SK-N-SH treated with all-trans-retinoic acid at 6 μM for 48 hours (cell line): ENCODE measurements around the gene DNAAF3.

Source experiments
- ATAC-seq: fragments of 200-7000 bp; cut with Tn5 transposase; 3 replicates; pipeline ENCODE4 v1.9.1; 2020; ENCODE audit warnings: mild to moderate bottlenecking, moderate library complexity
- ARNTL ChIP-seq: fragments of 450-650 bp; formaldehyde crosslinking; IDR thresholded peaks from 2 replicates; pipeline ENCODE4 v1.5.0; 2020; ENCODE audit warnings: low read depth, mild to moderate bottlenecking, moderate library complexity, borderline replicate concordance
- BACH2 ChIP-seq: fragments of 250-450 bp; sonication (Bioruptor Pico); IDR thresholded peaks from 2 replicates; pipeline ENCODE4 v1.9.0; 2021; ENCODE audit warnings: mild to moderate bottlenecking, borderline replicate concordance
- CSDC2 ChIP-seq: fragments of 250-450 bp; sonication (Bioruptor Pico); IDR thresholded peaks from 2 replicates; pipeline ENCODE4 v1.5.0; 2020; ENCODE audit warnings: mild to moderate bottlenecking, moderate library complexity
- ESRRG ChIP-seq: fragments of 250-450 bp; sonication (Bioruptor Pico); IDR thresholded peaks from 2 replicates; pipeline ENCODE4 v1.6.1; 2021; ENCODE audit warnings: mild to moderate bottlenecking
- GLIS3 ChIP-seq: fragments of 250-450 bp; sonication (Bioruptor Pico); IDR thresholded peaks from 2 replicates; pipeline ENCODE4 v1.5.0; 2020; ENCODE audit warnings: mild to moderate bottlenecking, moderate library complexity
- ISL1 ChIP-seq: fragments of 250-450 bp; sonication (Bioruptor Pico); IDR thresholded peaks from 2 replicates; pipeline ENCODE4 v2.1.2; 2022; ENCODE audit warnings: mild to moderate bottlenecking, moderate library complexity
- PPARA ChIP-seq: fragments of 250-450 bp; sonication (Bioruptor Pico); IDR thresholded peaks from 2 replicates; pipeline ENCODE4 v1.5.0; 2020; ENCODE audit warnings: mild to moderate bottlenecking, borderline replicate concordance
- RARB ChIP-seq: fragments of 250-450 bp; sonication (Bioruptor Pico); IDR thresholded peaks from 2 replicates; pipeline ENCODE4 v1.8.0; 2021; ENCODE audit warnings: mild to moderate bottlenecking, moderate library complexity
- SNAI2 ChIP-seq: fragments of 250-450 bp; sonication (Bioruptor Pico); IDR thresholded peaks from 2 replicates; pipeline ENCODE4 v1.5.0; 2020; ENCODE audit warnings: mild to moderate bottlenecking, moderate library complexity
- TCF4 ChIP-seq: fragments of 250-450 bp; sonication (Bioruptor Pico); IDR thresholded peaks from 2 replicates; pipeline ENCODE4 v1.8.0; 2021; ENCODE audit warnings: mild to moderate bottlenecking, moderate library complexity, borderline replicate concordance
- TOX ChIP-seq: fragments of 250-450 bp; sonication (Bioruptor Pico); IDR thresholded peaks from 2 replicates; pipeline ENCODE4 v1.8.0; 2021; ENCODE audit warnings: mild to moderate bottlenecking, moderate library complexity, borderline replicate concordance
- ZC3H10 ChIP-seq: fragments of 250-450 bp; sonication (Bioruptor Pico); IDR thresholded peaks from 2 replicates; pipeline ENCODE4 v1.5.1; 2021; ENCODE audit warnings: mild to moderate bottlenecking, moderate library complexity
- ZFP30 ChIP-seq: fragments of 450-650 bp; formaldehyde crosslinking; IDR thresholded peaks from 2 replicates; pipeline ENCODE4 v1.5.0; 2022; ENCODE audit warnings: mild to moderate bottlenecking, moderate library complexity
- ZNF565 ChIP-seq: fragments of 450-650 bp; formaldehyde crosslinking; conservative IDR thresholded peaks from 2 replicates; pipeline ENCODE4 v1.5.0; 2020; ENCODE audit warnings: low read depth, mild to moderate bottlenecking, moderate library complexity
- ZNF70 ChIP-seq: fragments of 450-650 bp; formaldehyde crosslinking; IDR thresholded peaks from 2 replicates; pipeline ENCODE4 v1.5.0; 2020; ENCODE audit warnings: mild to moderate bottlenecking, moderate library complexity
- ZNF8 ChIP-seq: fragments of 450-650 bp; formaldehyde crosslinking; IDR thresholded peaks from 2 replicates; pipeline ENCODE4 v1.5.0; 2020; ENCODE audit warnings: mild to moderate bottlenecking, moderate library complexity
- TF ChIP-seq, protein P1 (sequence below): fragments of 250-450 bp; sonication (Bioruptor Pico); IDR thresholded peaks from 2 replicates; pipeline ENCODE4 v1.8.0; 2021; ENCODE audit warnings: low read depth, mild to moderate bottlenecking, moderate library complexity, borderline replicate concordance
- TF ChIP-seq, protein P2 (sequence below): fragments of 250-450 bp; sonication (Bioruptor Pico); IDR thresholded peaks from 2 replicates; pipeline ENCODE4 v1.5.1; 2021; ENCODE audit warnings: mild to moderate bottlenecking, moderate library complexity
- TF ChIP-seq, protein P3 (sequence below): fragments of 250-450 bp; sonication (Bioruptor Pico); IDR thresholded peaks from 2 replicates; pipeline ENCODE4 v1.5.1; 2020; ENCODE audit warnings: low read depth, mild to moderate bottlenecking, moderate library complexity
- TF ChIP-seq, protein P4 (sequence below): fragments of 250-450 bp; sonication (Bioruptor Pico); IDR thresholded peaks from 2 replicates; pipeline ENCODE4 v1.8.0; 2020; ENCODE audit warnings: mild to moderate bottlenecking, moderate library complexity, borderline replicate concordance
- TF ChIP-seq, protein P5 (sequence below): fragments of 250-450 bp; sonication (Bioruptor Pico); IDR thresholded peaks from 2 replicates; pipeline ENCODE4 v1.5.0; 2020; ENCODE audit warnings: mild to moderate bottlenecking, moderate library complexity

Gene DNAAF3

DNA sequence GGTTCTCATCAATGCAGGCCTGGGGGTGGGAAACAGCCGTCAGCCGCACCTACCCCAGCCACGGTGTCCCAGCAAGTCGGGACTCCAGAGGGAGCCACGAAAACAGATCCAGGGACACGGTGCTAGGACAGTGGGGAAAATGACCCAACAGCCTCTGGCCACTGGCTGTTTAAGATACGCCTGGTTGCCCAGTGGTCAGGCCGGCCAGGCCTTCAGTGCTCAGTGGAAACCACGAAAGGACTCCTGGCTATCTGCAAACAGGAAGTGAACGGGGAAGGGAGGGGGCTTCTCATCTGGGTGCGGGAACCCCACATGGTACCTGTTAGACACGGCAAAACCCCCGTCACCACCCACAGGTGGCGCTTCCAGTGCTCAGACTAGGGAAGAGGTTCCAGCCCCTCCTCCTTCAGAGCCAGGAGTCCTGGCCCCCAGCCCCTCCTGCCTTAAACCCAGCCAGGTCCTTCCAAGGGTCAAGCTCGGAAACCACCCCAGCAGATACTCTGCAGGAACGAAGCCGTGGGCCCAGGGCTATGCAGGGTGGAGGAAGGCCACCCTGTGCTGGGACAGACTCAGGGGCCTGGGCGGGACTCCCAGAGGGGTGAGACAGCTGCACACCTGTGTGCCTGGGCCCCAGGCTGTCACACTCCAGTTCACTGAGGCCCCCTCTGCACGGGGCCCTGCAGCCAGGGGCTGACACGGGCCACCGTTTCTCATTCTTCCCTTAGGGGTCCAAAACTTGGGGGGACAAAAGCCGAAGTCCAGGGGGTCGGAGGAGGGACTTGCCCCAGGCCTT, 53.4 kb downstream of the DNAAF3 start (continued):
- TF ChIP-seq RARB: no peak
- no peak for TF ChIP-seq BACH2 (CRISPR knock-in tag)
- no peak for TF ChIP-seq TCF4 (CRISPR knock-in tag)
- no peak for TF ChIP-seq CSDC2 (CRISPR knock-in tag)
- TF ChIP-seq ISL1 (CRISPR knock-in tag): no peak
- TF ChIP-seq, all 23 proteins: peak for 0

DNA sequence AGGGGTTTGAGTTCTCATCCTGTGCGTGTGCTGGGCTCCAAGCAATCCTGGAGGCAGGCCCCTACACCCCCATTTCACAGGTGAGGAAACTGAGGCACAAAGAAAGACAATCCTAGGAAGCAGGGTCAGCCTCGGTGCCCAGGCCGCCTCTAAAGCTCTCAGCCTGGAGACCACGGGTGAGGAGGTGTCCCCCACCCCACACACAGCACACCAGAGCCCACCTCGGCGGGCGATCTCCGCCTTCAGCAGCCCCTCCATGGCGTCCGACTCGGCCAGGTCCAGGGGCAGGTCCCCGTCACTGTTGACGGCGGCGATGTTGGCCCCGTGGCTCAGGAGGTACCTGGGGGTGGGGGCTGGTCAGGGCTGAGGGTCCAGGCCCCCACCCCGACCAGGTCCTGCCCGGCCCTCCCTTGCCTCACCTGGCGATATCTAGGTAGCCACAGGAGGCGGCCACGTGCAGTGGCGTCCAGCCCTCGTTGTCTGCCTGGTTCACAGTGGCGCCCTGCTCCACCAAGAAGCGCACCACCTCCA, 54.1 kb downstream of the DNAAF3 start:
- no peak for TF ChIP-seq ZNF8 (CRISPR knock-in tag)
- no peak for TF ChIP-seq ESRRG (CRISPR knock-in tag)
- TF ChIP-seq ISL1 (CRISPR knock-in tag): no peak
- no peak for TF ChIP-seq ZC3H10 (CRISPR knock-in tag)
- no peak for TF ChIP-seq SNAI2
- no peak for TF ChIP-seq ZNF70 (CRISPR knock-in tag)
- TF ChIP-seq, protein P1, sequence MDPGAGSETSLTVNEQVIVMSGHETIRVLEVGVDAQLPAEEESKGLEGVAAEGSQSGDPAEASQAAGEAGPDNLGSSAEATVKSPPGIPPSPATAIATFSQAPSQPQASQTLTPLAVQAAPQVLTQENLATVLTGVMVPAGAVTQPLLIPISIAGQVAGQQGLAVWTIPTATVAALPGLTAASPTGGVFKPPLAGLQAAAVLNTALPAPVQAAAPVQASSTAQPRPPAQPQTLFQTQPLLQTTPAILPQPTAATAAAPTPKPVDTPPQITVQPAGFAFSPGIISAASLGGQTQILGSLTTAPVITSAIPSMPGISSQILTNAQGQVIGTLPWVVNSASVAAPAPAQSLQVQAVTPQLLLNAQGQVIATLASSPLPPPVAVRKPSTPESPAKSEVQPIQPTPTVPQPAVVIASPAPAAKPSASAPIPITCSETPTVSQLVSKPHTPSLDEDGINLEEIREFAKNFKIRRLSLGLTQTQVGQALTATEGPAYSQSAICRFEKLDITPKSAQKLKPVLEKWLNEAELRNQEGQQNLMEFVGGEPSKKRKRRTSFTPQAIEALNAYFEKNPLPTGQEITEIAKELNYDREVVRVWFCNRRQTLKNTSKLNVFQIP (CRISPR knock-in tag): no peak
- no peak for TF ChIP-seq TCF4 (CRISPR knock-in tag)
- no peak for ATAC-seq

DNA sequence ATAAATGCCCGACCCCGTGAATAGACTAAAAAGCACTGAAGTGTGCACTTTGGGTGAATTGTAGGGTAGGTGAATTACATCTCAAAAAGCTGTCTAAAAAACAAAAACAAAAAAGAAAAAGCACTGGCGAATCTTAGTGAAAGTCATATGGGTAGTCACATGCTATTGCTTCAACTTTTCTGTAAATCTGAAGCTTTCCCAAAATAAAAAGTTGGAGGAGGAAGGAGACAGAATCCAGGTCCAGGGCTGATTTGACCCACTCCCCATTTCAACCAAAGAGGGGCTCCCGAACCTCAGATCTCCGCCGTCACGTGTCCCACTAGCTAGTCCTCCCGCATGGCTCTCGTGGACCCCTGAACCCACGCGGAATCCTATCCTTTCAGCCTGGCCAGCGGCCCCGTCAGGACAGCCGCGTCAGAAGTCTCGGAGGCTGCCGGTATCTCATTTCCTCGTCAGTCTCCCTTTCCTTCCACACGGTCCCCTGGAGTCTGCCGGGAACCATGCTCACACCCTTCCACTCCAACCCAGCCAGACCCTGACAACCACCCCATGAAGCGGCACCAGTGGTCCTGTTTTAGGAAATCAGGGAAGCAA, 55.1 kb downstream of the DNAAF3 start:
- TF ChIP-seq PPARA (no peak), ZNF8 (CRISPR knock-in tag) (no peak), RARB (no peak), ZC3H10 (CRISPR knock-in tag) (no peak), TCF4 (CRISPR knock-in tag) (no peak), TOX (CRISPR knock-in tag) (no peak), CSDC2 (CRISPR knock-in tag) (no peak), ZFP30 (no peak), ESRRG (CRISPR knock-in tag) (no peak), BACH2 (CRISPR knock-in tag) (no peak), SNAI2 (no peak), GLIS3 (CRISPR knock-in tag) (no peak), ZNF565 (CRISPR knock-in tag) (no peak), ARNTL (CRISPR knock-in tag) (no peak)
- TF ChIP-seq, protein P2, sequence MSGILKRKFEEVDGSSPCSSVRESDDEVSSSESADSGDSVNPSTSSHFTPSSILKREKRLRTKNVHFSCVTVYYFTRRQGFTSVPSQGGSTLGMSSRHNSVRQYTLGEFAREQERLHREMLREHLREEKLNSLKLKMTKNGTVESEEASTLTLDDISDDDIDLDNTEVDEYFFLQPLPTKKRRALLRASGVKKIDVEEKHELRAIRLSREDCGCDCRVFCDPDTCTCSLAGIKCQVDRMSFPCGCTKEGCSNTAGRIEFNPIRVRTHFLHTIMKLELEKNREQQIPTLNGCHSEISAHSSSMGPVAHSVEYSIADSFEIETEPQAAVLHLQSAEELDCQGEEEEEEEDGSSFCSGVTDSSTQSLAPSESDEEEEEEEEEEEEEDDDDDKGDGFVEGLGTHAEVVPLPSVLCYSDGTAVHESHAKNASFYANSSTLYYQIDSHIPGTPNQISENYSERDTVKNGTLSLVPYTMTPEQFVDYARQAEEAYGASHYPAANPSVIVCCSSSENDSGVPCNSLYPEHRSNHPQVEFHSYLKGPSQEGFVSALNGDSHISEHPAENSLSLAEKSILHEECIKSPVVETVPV (CRISPR knock-in tag): no peak
- TF ChIP-seq, protein P3, sequence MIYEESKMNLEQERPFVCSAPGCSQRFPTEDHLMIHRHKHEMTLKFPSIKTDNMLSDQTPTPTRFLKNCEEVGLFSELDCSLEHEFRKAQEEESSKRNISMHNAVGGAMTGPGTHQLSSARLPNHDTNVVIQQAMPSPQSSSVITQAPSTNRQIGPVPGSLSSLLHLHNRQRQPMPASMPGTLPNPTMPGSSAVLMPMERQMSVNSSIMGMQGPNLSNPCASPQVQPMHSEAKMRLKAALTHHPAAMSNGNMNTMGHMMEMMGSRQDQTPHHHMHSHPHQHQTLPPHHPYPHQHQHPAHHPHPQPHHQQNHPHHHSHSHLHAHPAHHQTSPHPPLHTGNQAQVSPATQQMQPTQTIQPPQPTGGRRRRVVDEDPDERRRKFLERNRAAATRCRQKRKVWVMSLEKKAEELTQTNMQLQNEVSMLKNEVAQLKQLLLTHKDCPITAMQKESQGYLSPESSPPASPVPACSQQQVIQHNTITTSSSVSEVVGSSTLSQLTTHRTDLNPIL (CRISPR knock-in tag): no peak
- TF ChIP-seq, protein P4, sequence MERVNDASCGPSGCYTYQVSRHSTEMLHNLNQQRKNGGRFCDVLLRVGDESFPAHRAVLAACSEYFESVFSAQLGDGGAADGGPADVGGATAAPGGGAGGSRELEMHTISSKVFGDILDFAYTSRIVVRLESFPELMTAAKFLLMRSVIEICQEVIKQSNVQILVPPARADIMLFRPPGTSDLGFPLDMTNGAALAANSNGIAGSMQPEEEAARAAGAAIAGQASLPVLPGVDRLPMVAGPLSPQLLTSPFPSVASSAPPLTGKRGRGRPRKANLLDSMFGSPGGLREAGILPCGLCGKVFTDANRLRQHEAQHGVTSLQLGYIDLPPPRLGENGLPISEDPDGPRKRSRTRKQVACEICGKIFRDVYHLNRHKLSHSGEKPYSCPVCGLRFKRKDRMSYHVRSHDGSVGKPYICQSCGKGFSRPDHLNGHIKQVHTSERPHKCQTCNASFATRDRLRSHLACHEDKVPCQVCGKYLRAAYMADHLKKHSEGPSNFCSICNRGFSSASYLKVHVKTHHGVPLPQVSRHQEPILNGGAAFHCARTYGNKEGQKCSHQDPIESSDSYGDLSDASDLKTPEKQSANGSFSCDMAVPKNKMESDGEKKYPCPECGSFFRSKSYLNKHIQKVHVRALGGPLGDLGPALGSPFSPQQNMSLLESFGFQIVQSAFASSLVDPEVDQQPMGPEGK (CRISPR knock-in tag): no peak
- TF ChIP-seq, protein P5, sequence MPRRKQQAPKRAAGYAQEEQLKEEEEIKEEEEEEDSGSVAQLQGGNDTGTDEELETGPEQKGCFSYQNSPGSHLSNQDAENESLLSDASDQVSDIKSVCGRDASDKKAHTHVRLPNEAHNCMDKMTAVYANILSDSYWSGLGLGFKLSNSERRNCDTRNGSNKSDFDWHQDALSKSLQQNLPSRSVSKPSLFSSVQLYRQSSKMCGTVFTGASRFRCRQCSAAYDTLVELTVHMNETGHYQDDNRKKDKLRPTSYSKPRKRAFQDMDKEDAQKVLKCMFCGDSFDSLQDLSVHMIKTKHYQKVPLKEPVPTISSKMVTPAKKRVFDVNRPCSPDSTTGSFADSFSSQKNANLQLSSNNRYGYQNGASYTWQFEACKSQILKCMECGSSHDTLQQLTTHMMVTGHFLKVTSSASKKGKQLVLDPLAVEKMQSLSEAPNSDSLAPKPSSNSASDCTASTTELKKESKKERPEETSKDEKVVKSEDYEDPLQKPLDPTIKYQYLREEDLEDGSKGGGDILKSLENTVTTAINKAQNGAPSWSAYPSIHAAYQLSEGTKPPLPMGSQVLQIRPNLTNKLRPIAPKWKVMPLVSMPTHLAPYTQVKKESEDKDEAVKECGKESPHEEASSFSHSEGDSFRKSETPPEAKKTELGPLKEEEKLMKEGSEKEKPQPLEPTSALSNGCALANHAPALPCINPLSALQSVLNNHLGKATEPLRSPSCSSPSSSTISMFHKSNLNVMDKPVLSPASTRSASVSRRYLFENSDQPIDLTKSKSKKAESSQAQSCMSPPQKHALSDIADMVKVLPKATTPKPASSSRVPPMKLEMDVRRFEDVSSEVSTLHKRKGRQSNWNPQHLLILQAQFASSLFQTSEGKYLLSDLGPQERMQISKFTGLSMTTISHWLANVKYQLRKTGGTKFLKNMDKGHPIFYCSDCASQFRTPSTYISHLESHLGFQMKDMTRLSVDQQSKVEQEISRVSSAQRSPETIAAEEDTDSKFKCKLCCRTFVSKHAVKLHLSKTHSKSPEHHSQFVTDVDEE (CRISPR knock-in tag): no peak
- ATAC-seq: no peak
